SK-N-SH treated with all-trans-retinoic acid at 6 μM for 48 hours (cell line): ENCODE measurements around the gene SOS1.

ENCODE experiments used
- ATAC-seq: fragments of 200-7000 bp; cut with Tn5 transposase; 3 replicates; pipeline ENCODE4 v1.9.1; 2020; ENCODE audit warnings: mild to moderate bottlenecking, moderate library complexity
- ARNTL ChIP-seq: fragments of 450-650 bp; formaldehyde crosslinking; IDR thresholded peaks from 2 replicates; pipeline ENCODE4 v1.5.0; 2020; ENCODE audit warnings: low read depth, mild to moderate bottlenecking, moderate library complexity, borderline replicate concordance
- BACH2 ChIP-seq: fragments of 250-450 bp; sonication (Bioruptor Pico); IDR thresholded peaks from 2 replicates; pipeline ENCODE4 v1.9.0; 2021; ENCODE audit warnings: mild to moderate bottlenecking, borderline replicate concordance
- CSDC2 ChIP-seq: fragments of 250-450 bp; sonication (Bioruptor Pico); IDR thresholded peaks from 2 replicates; pipeline ENCODE4 v1.5.0; 2020; ENCODE audit warnings: mild to moderate bottlenecking, moderate library complexity
- ESRRG ChIP-seq: fragments of 250-450 bp; sonication (Bioruptor Pico); IDR thresholded peaks from 2 replicates; pipeline ENCODE4 v1.6.1; 2021; ENCODE audit warnings: mild to moderate bottlenecking
- GLIS3 ChIP-seq: fragments of 250-450 bp; sonication (Bioruptor Pico); IDR thresholded peaks from 2 replicates; pipeline ENCODE4 v1.5.0; 2020; ENCODE audit warnings: mild to moderate bottlenecking, moderate library complexity
- ISL1 ChIP-seq: fragments of 250-450 bp; sonication (Bioruptor Pico); IDR thresholded peaks from 2 replicates; pipeline ENCODE4 v2.1.2; 2022; ENCODE audit warnings: mild to moderate bottlenecking, moderate library complexity
- OSR1 ChIP-seq: fragments of 250-450 bp; sonication (Bioruptor Pico); IDR thresholded peaks from 2 replicates; pipeline ENCODE4 v1.8.0; 2022; ENCODE audit warnings: moderate library complexity, mild to moderate bottlenecking, inconsistent platforms
- PPARA ChIP-seq: fragments of 250-450 bp; sonication (Bioruptor Pico); IDR thresholded peaks from 2 replicates; pipeline ENCODE4 v1.5.0; 2020; ENCODE audit warnings: mild to moderate bottlenecking, borderline replicate concordance
- RARB ChIP-seq: fragments of 250-450 bp; sonication (Bioruptor Pico); IDR thresholded peaks from 2 replicates; pipeline ENCODE4 v1.8.0; 2021; ENCODE audit warnings: mild to moderate bottlenecking, moderate library complexity
- SNAI2 ChIP-seq: fragments of 250-450 bp; sonication (Bioruptor Pico); IDR thresholded peaks from 2 replicates; pipeline ENCODE4 v1.5.0; 2020; ENCODE audit warnings: mild to moderate bottlenecking, moderate library complexity
- TCF4 ChIP-seq: fragments of 250-450 bp; sonication (Bioruptor Pico); IDR thresholded peaks from 2 replicates; pipeline ENCODE4 v1.8.0; 2021; ENCODE audit warnings: mild to moderate bottlenecking, moderate library complexity, borderline replicate concordance
- TOX ChIP-seq: fragments of 250-450 bp; sonication (Bioruptor Pico); IDR thresholded peaks from 2 replicates; pipeline ENCODE4 v1.8.0; 2021; ENCODE audit warnings: mild to moderate bottlenecking, moderate library complexity, borderline replicate concordance
- ZC3H10 ChIP-seq: fragments of 250-450 bp; sonication (Bioruptor Pico); IDR thresholded peaks from 2 replicates; pipeline ENCODE4 v1.5.1; 2021; ENCODE audit warnings: mild to moderate bottlenecking, moderate library complexity
- ZFP30 ChIP-seq: fragments of 450-650 bp; formaldehyde crosslinking; IDR thresholded peaks from 2 replicates; pipeline ENCODE4 v1.5.0; 2022; ENCODE audit warnings: mild to moderate bottlenecking, moderate library complexity
- ZNF565 ChIP-seq: fragments of 450-650 bp; formaldehyde crosslinking; conservative IDR thresholded peaks from 2 replicates; pipeline ENCODE4 v1.5.0; 2020; ENCODE audit warnings: low read depth, mild to moderate bottlenecking, moderate library complexity
- ZNF70 ChIP-seq: fragments of 450-650 bp; formaldehyde crosslinking; IDR thresholded peaks from 2 replicates; pipeline ENCODE4 v1.5.0; 2020; ENCODE audit warnings: mild to moderate bottlenecking, moderate library complexity
- ZNF8 ChIP-seq: fragments of 450-650 bp; formaldehyde crosslinking; IDR thresholded peaks from 2 replicates; pipeline ENCODE4 v1.5.0; 2020; ENCODE audit warnings: mild to moderate bottlenecking, moderate library complexity
- TF ChIP-seq, protein P1 (sequence below): fragments of 250-450 bp; sonication (Bioruptor Pico); IDR thresholded peaks from 2 replicates; pipeline ENCODE4 v1.5.1; 2021; ENCODE audit warnings: mild to moderate bottlenecking, moderate library complexity
- TF ChIP-seq, protein P2 (sequence below): fragments of 250-450 bp; sonication (Bioruptor Pico); IDR thresholded peaks from 2 replicates; pipeline ENCODE4 v1.8.0; 2021; ENCODE audit warnings: low read depth, mild to moderate bottlenecking, moderate library complexity, borderline replicate concordance
- TF ChIP-seq, protein P3 (sequence below): fragments of 250-450 bp; sonication (Bioruptor Pico); IDR thresholded peaks from 2 replicates; pipeline ENCODE4 v1.5.0; 2020; ENCODE audit warnings: mild to moderate bottlenecking, moderate library complexity
- TF ChIP-seq, protein P4 (sequence below): fragments of 250-450 bp; sonication (Bioruptor Pico); IDR thresholded peaks from 2 replicates; pipeline ENCODE4 v1.5.1; 2020; ENCODE audit warnings: low read depth, mild to moderate bottlenecking, moderate library complexity

The SOS1 gene

GRCh38 chr2:39020383-39020782 lies 100.5 kb downstream of the SOS1 start (continued):
- no peak for TF ChIP-seq ARNTL (CRISPR knock-in tag)
- TF ChIP-seq, all 23 proteins: peak for 0

GRCh38 chr2:39018638-39019037 lies 102.2 kb downstream of the SOS1 start:
- TF ChIP-seq, protein P1, sequence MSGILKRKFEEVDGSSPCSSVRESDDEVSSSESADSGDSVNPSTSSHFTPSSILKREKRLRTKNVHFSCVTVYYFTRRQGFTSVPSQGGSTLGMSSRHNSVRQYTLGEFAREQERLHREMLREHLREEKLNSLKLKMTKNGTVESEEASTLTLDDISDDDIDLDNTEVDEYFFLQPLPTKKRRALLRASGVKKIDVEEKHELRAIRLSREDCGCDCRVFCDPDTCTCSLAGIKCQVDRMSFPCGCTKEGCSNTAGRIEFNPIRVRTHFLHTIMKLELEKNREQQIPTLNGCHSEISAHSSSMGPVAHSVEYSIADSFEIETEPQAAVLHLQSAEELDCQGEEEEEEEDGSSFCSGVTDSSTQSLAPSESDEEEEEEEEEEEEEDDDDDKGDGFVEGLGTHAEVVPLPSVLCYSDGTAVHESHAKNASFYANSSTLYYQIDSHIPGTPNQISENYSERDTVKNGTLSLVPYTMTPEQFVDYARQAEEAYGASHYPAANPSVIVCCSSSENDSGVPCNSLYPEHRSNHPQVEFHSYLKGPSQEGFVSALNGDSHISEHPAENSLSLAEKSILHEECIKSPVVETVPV (CRISPR knock-in tag) = no peak
- TF ChIP-seq, protein P2, sequence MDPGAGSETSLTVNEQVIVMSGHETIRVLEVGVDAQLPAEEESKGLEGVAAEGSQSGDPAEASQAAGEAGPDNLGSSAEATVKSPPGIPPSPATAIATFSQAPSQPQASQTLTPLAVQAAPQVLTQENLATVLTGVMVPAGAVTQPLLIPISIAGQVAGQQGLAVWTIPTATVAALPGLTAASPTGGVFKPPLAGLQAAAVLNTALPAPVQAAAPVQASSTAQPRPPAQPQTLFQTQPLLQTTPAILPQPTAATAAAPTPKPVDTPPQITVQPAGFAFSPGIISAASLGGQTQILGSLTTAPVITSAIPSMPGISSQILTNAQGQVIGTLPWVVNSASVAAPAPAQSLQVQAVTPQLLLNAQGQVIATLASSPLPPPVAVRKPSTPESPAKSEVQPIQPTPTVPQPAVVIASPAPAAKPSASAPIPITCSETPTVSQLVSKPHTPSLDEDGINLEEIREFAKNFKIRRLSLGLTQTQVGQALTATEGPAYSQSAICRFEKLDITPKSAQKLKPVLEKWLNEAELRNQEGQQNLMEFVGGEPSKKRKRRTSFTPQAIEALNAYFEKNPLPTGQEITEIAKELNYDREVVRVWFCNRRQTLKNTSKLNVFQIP (CRISPR knock-in tag) = no peak
- TF ChIP-seq TOX (CRISPR knock-in tag) (no peak), TCF4 (CRISPR knock-in tag) (no peak), OSR1 (CRISPR knock-in tag) (no peak), SNAI2 (no peak), ZNF8 (CRISPR knock-in tag) (no peak), CSDC2 (no peak), BACH2 (CRISPR knock-in tag) (no peak), ZNF565 (no peak)
- TF ChIP-seq, protein P3, sequence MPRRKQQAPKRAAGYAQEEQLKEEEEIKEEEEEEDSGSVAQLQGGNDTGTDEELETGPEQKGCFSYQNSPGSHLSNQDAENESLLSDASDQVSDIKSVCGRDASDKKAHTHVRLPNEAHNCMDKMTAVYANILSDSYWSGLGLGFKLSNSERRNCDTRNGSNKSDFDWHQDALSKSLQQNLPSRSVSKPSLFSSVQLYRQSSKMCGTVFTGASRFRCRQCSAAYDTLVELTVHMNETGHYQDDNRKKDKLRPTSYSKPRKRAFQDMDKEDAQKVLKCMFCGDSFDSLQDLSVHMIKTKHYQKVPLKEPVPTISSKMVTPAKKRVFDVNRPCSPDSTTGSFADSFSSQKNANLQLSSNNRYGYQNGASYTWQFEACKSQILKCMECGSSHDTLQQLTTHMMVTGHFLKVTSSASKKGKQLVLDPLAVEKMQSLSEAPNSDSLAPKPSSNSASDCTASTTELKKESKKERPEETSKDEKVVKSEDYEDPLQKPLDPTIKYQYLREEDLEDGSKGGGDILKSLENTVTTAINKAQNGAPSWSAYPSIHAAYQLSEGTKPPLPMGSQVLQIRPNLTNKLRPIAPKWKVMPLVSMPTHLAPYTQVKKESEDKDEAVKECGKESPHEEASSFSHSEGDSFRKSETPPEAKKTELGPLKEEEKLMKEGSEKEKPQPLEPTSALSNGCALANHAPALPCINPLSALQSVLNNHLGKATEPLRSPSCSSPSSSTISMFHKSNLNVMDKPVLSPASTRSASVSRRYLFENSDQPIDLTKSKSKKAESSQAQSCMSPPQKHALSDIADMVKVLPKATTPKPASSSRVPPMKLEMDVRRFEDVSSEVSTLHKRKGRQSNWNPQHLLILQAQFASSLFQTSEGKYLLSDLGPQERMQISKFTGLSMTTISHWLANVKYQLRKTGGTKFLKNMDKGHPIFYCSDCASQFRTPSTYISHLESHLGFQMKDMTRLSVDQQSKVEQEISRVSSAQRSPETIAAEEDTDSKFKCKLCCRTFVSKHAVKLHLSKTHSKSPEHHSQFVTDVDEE (CRISPR knock-in tag) = no peak
- TF ChIP-seq, protein P4, sequence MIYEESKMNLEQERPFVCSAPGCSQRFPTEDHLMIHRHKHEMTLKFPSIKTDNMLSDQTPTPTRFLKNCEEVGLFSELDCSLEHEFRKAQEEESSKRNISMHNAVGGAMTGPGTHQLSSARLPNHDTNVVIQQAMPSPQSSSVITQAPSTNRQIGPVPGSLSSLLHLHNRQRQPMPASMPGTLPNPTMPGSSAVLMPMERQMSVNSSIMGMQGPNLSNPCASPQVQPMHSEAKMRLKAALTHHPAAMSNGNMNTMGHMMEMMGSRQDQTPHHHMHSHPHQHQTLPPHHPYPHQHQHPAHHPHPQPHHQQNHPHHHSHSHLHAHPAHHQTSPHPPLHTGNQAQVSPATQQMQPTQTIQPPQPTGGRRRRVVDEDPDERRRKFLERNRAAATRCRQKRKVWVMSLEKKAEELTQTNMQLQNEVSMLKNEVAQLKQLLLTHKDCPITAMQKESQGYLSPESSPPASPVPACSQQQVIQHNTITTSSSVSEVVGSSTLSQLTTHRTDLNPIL (CRISPR knock-in tag) = no peak
- ATAC-seq = no peak

DNA sequence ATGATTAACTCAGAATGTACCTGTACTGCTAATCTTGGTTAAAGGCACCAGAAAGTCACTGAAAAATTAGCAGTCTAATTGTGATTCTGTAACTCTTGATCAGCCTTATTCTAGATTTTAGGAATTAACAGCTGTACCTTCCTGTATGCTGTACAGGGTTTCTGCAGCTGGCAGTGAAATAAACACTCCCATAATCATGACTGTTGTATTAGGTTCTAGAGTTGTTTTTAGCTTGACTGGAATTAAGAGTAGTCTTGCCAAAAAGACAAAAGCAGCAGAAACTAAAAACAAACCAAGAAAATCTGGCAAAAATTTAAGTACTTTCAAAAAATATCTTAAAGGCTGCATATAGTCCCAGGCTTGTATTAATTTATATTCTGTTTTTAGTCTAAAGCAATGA lies 103.5 kb downstream of the SOS1 start:
- ATAC-seq = no peak
- TF ChIP-seq ZNF8 (CRISPR knock-in tag) = no peak
- TF ChIP-seq ZNF70 = no peak
- TF ChIP-seq ZC3H10 = no peak
- no peak for TF ChIP-seq TOX (CRISPR knock-in tag)
- no peak for TF ChIP-seq GLIS3 (CRISPR knock-in tag)
- TF ChIP-seq PPARA (CRISPR knock-in tag) = no peak
- no peak for TF ChIP-seq CSDC2
- TF ChIP-seq, protein P4 (CRISPR knock-in tag) = no peak

- no peak for TF ChIP-seq ZNF565
- TF ChIP-seq RARB = no peak
- no peak for ATAC-seq
These were observed 105.4 kb downstream of the SOS1 start for GRCh38 chr2:39015424-39015823.

DNA sequence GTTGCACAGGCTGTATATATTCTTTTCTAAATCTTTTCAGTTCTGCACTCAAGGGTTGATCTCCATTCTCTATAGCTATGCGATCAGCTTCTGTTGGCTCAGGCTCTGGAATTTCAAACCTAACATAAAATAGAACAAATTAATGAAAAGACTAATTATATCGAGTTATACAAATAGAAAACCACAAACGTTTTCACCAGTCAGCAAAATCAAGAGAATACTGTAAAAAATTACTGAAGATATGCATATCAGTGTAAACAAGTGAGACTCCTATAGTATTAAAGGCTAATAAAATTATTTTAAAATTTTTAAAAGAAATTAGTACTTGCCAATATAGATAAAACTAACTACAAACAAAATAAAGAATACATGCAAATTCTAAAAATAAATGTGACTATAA lies 107.0 kb downstream of the SOS1 start:
- ATAC-seq = no peak
- TF ChIP-seq ESRRG (CRISPR knock-in tag) (no peak), BACH2 (CRISPR knock-in tag) (no peak), ZNF8 (CRISPR knock-in tag) (no peak), ARNTL (CRISPR knock-in tag) (no peak), TOX (CRISPR knock-in tag) (no peak), GLIS3 (CRISPR knock-in tag) (no peak), ZNF70 (no peak), ZC3H10 (no peak), ZFP30 (no peak), ISL1 (CRISPR knock-in tag) (no peak)
- TF ChIP-seq, protein P2 (CRISPR knock-in tag) = no peak
- TF ChIP-seq, protein P3 (CRISPR knock-in tag) = no peak
